ENCODE measurements around the gene LYPD5. TPM values are rescaled to one million over a fixed set of nuclear protein-coding genes. Genes with fewer than 3 reads are reported as not detected.
"Not testable (repeated sequence)": the region's sequence is repeated elsewhere in the genome, so short reads cannot be mapped to it uniquely, and the experiment has no call there.

LYPD5 gene
- polyA plus RNA-seq, 1 donor from 2014 or later, result not detected

- Histone ChIP-seq H3K9me2 (ENCODE audit: insufficient read depth, low read length) (no peaks in the 10 kb centered on the region), H3F3A (ENCODE audit: insufficient read depth, low read length, poor library complexity, severe bottlenecking) (no peaks in the 10 kb centered on the region), H3K9ac (ENCODE audit: low read length) (no peak overlapping the region), H3K4me2 (ENCODE audit: low read length) (no peak overlapping the region), H3K9me3 (ENCODE audit: low read length) (no peaks in the 10 kb centered on the region), H2AFZ (ENCODE audit: low read depth, low read length) (no peak overlapping the region), H3K27ac (ENCODE audit: low read length) (no peak overlapping the region), H3K27me3 (ENCODE audit: insufficient read depth, low read depth, low read length) (no peaks in the 10 kb centered on the region), H3K79me2 (replicated peaks; ENCODE audit: insufficient read depth, low read length) (no peaks in the 10 kb centered on the region), H4K20me1 (ENCODE audit: insufficient read depth) (no peaks in the 10 kb centered on the region), H3K36me3 (ENCODE audit: insufficient read depth, low read length) (no peaks in the 10 kb centered on the region), H3K4me3 (ENCODE audit: low read length) (no peak overlapping the region)
- TF ChIP-seq POLR2AphosphoS5 (IDR thresholded peaks at IDR 0.05), result no peak
- TF ChIP-seq RAD21 (conservative IDR thresholded peaks at IDR 0.05), result no peak
- TF ChIP-seq EP300 (conservative IDR thresholded peaks at IDR 0.05; ENCODE audit: poor library complexity, severe bottlenecking), result no peak
- no peak for TF ChIP-seq CTCF (IDR thresholded peaks at IDR 0.05; ENCODE audit: poor library complexity, severe bottlenecking)
- no peak for TF ChIP-seq MXI1 (conservative IDR thresholded peaks at IDR 0.05; ENCODE audit: poor library complexity, severe bottlenecking)
- TF ChIP-seq TAF1 (IDR thresholded peaks at IDR 0.05; ENCODE audit: low read depth), result no peak
- no peak for TF ChIP-seq EZH2 (IDR thresholded peaks at IDR 0.05; ENCODE audit: borderline replicate concordance, insufficient read depth, low read length, poor library complexity, severe bottlenecking)
- TF ChIP-seq SMC3 (conservative IDR thresholded peaks at IDR 0.05; ENCODE audit: poor library complexity), result no peak
- no peak for TF ChIP-seq REST (IDR thresholded peaks at IDR 0.05; ENCODE audit: borderline replicate concordance)
Observed at GRCh38 chr19:43807651-43808050, 5.4 kb upstream of the LYPD5 start.

- TF ChIP-seq EZH2 (IDR thresholded peaks at IDR 0.05; ENCODE audit: borderline replicate concordance, insufficient read depth, low read length, poor library complexity, severe bottlenecking) (no peak), REST (IDR thresholded peaks at IDR 0.05; ENCODE audit: borderline replicate concordance) (no peak), CTCF (IDR thresholded peaks at IDR 0.05; ENCODE audit: poor library complexity, severe bottlenecking) (no peak), TAF1 (IDR thresholded peaks at IDR 0.05; ENCODE audit: low read depth) (no peak), EP300 (conservative IDR thresholded peaks at IDR 0.05; ENCODE audit: poor library complexity, severe bottlenecking) (no peak), RAD21 (conservative IDR thresholded peaks at IDR 0.05) (no peak), MXI1 (conservative IDR thresholded peaks at IDR 0.05; ENCODE audit: poor library complexity, severe bottlenecking) (no peak), SMC3 (conservative IDR thresholded peaks at IDR 0.05; ENCODE audit: poor library complexity) (no peak), POLR2AphosphoS5 (IDR thresholded peaks at IDR 0.05) (no peak)
- no peak overlapping the region for H2AFZ ChIP-seq (ENCODE audit: low read depth, low read length)
- no peaks in the 10 kb centered on the region for H3K9me3 ChIP-seq (ENCODE audit: low read length)
- H3K4me2 ChIP-seq (ENCODE audit: low read length), result no peak overlapping the region
- no peak overlapping the region for H3K9ac ChIP-seq (ENCODE audit: low read length)
- H3K79me2 ChIP-seq (replicated peaks; ENCODE audit: insufficient read depth, low read length), result no peaks in the 10 kb centered on the region
- no peak overlapping the region for H3K4me3 ChIP-seq (ENCODE audit: low read length)
- H3K9me2 ChIP-seq (ENCODE audit: insufficient read depth, low read length), result no peaks in the 10 kb centered on the region
- no peaks in the 10 kb centered on the region for H3K27me3 ChIP-seq (ENCODE audit: insufficient read depth, low read depth, low read length)
- H3F3A ChIP-seq (ENCODE audit: insufficient read depth, low read length, poor library complexity, severe bottlenecking), result no peaks in the 10 kb centered on the region
- no peaks in the 10 kb centered on the region for H4K20me1 ChIP-seq (ENCODE audit: insufficient read depth)
- no peaks in the 10 kb centered on the region for H3K36me3 ChIP-seq (ENCODE audit: insufficient read depth, low read length)
- no peak overlapping the region for H3K27ac ChIP-seq (ENCODE audit: low read length)
Observed at GRCh38 chr19:43806848-43807247, 4.6 kb upstream of the LYPD5 start.

GRCh38 chr19:43806401-43806800 is 4.2 kb upstream of the LYPD5 start:
- not testable (repeated sequence) for H3K9ac ChIP-seq (ENCODE audit: low read length); H3K9me2 ChIP-seq (ENCODE audit: insufficient read depth, low read length); H4K20me1 ChIP-seq (ENCODE audit: insufficient read depth); H3K36me3 ChIP-seq (ENCODE audit: insufficient read depth, low read length); H3F3A ChIP-seq (ENCODE audit: insufficient read depth, low read length, poor library complexity, severe bottlenecking); H2AFZ ChIP-seq (ENCODE audit: low read depth, low read length); H3K4me2 ChIP-seq (ENCODE audit: low read length); H3K9me3 ChIP-seq (ENCODE audit: low read length); H3K4me3 ChIP-seq (ENCODE audit: low read length); H3K27ac ChIP-seq (ENCODE audit: low read length); H3K79me2 ChIP-seq (replicated peaks; ENCODE audit: insufficient read depth, low read length); H3K27me3 ChIP-seq (ENCODE audit: insufficient read depth, low read depth, low read length)

All from neural cell (in vitro differentiated cells).